Liver (tissue), 9 donors: ENCODE results near the gene NIPSNAP3A. TPM values are rescaled to one million over a fixed set of nuclear protein-coding genes. Genes with fewer than 3 reads are reported as not detected.
A peak's percentile ranks its signal among the peaks of the same experiment; 100 is the strongest.

Experiments used
- DNase-seq: peaks from one replicate; pipeline ENCODE4 v3.0.0-alpha.2; 2017; ENCODE audit warnings: low spot score
- H3K27ac ChIP-seq, 2 donors: one replicate each; pipeline ENCODE4 v1.7.0; 2013; ENCODE audit warnings: inconsistent platforms in 2 of 2, low read length in 2 of 2, control low read depth in 1 of 2, low read depth in 1 of 2, mild to moderate bottlenecking in 1 of 2
- H3K27me3 ChIP-seq, 4 donors: one replicate each; pipeline versions ENCODE4 v1.6.1 to v1.7.0; 2013; ENCODE audit warnings: low read length in 3 of 4, inconsistent platforms in 1 of 4, mild to moderate bottlenecking in 1 of 4, moderate library complexity in 1 of 4; ENCODE audit not compliant: control insufficient read depth in 4 of 4, insufficient read depth in 4 of 4
- H3K36me3 ChIP-seq, 4 donors: one replicate each; pipeline versions ENCODE4 v1.6.1 to v1.7.0; 2013; ENCODE audit warnings: low read length in 3 of 4, mild to moderate bottlenecking in 3 of 4, low read depth in 1 of 4, moderate library complexity in 1 of 4; ENCODE audit not compliant: control insufficient read depth in 4 of 4, insufficient read depth in 3 of 4
- H3K4me1 ChIP-seq, 4 donors: one replicate each; pipeline versions ENCODE4 v1.6.1 to v1.7.0; 2013; ENCODE audit warnings: low read length in 3 of 4, mild to moderate bottlenecking in 3 of 4, moderate library complexity in 1 of 4; ENCODE audit not compliant: control insufficient read depth in 4 of 4, insufficient read depth in 4 of 4
- H3K4me3 ChIP-seq, 3 donors: one replicate each; pipeline versions ENCODE4 v1.6.1 to v1.7.0; 2013; ENCODE audit warnings: low read length in 3 of 3, control low read depth in 1 of 3, low read depth in 1 of 3, mild to moderate bottlenecking in 1 of 3
- H3K9ac ChIP-seq, 2 donors: one replicate each; pipeline ENCODE4 v1.7.0; 2013; ENCODE audit warnings: low read length in 2 of 2, mild to moderate bottlenecking in 2 of 2, moderate library complexity in 2 of 2, control low read depth in 1 of 2, low read depth in 1 of 2
- H3K9me3 ChIP-seq, 4 donors: one replicate each; pipeline versions ENCODE4 v1.6.1 to v1.7.0; 2013; ENCODE audit warnings: low read length in 3 of 4; ENCODE audit not compliant: control insufficient read depth in 4 of 4
- EGR1 ChIP-seq, 2 donors: IDR thresholded peaks; 2 replicates each; pipeline ENCODE4 v1.6.1; 2016 to 2018; ENCODE audit warnings: antibody characterized with exemption in 2 of 2, low read depth in 2 of 2
- FOXA1 ChIP-seq: IDR thresholded peaks from 2 replicates; pipeline ENCODE4 v1.6.1; 2016; ENCODE audit warnings: antibody characterized with exemption
- FOXA2 ChIP-seq: IDR thresholded peaks from 2 replicates; pipeline ENCODE4 v1.6.1; 2016; ENCODE audit warnings: antibody characterized with exemption
- HNF4A ChIP-seq, 2 donors: conservative IDR thresholded peaks; 2 replicates each; pipeline ENCODE4 v1.6.1; 2016; ENCODE audit warnings: antibody characterized with exemption in 2 of 2, mild to moderate bottlenecking in 2 of 2
- HNF4G ChIP-seq: IDR thresholded peaks from 2 replicates; pipeline ENCODE4 v1.6.1; 2016; ENCODE audit warnings: antibody characterized with exemption
- JUND ChIP-seq, 2 donors: IDR thresholded peaks; 2 replicates each; pipeline ENCODE4 v1.6.1; 2016; ENCODE audit warnings: antibody characterized with exemption in 2 of 2
- MAX ChIP-seq: IDR thresholded peaks from 2 replicates; pipeline ENCODE4 v1.6.1; 2016; ENCODE audit warnings: antibody characterized with exemption
- NR2F2 ChIP-seq: IDR thresholded peaks from 2 replicates; pipeline ENCODE4 v1.6.1; 2016; ENCODE audit warnings: antibody characterized with exemption
- RAD21 ChIP-seq, 2 donors: IDR thresholded peaks; 2 replicates each; pipeline ENCODE4 v1.6.1; 2016; ENCODE audit warnings: antibody characterized with exemption in 2 of 2, mild to moderate bottlenecking in 2 of 2
- RXRA ChIP-seq, 2 donors: IDR thresholded peaks; 2 replicates each; pipeline ENCODE4 v1.6.1; 2017 to 2018; ENCODE audit warnings: antibody characterized with exemption in 2 of 2, mild to moderate bottlenecking in 1 of 2
- SP1 ChIP-seq: IDR thresholded peaks from 2 replicates; pipeline ENCODE4 v1.6.1; 2018; ENCODE audit warnings: antibody characterized with exemption, mild to moderate bottlenecking
- TAF1 ChIP-seq: conservative IDR thresholded peaks from 2 replicates; pipeline ENCODE4 v1.6.1; 2016; ENCODE audit warnings: antibody characterized with exemption, mild to moderate bottlenecking
- WGBS: extraction: QIAGEN DNeasy Blood & Tissue Kit; methylation state at CpG from one replicate; pipeline ENCODE4 v1.1.7; 2013; 5-methylcytosine and 5-hydroxymethylcytosine counted together
- polyA plus RNA-seq, 2 donors: library from polyadenylated mRNA; stranded (reverse) in 1 of 2; unstranded in 1 of 2; fragments of 200-250 nt in 1 of 2; fragments of >200 nt in 1 of 2; fragmentation: Nextera tagmentation in 1 of 2; extraction: Ambion mirVana in 1 of 2; gene quantifications; one replicate each; pipeline versions ENCODE4 v1.2.1 to v1.2.3, GENCODE V29; 2013 to 2015
- total RNA-seq, 2 donors: library from RNA; depleted of rRNA; stranded (reverse); fragments of >200 nt; gene quantifications; one replicate each; pipeline ENCODE4 v1.2.3, GENCODE V29; 2014
- TF ChIP-seq, protein P1 (sequence below): IDR thresholded peaks from 2 replicates; pipeline ENCODE4 v1.6.1; 2016; ENCODE audit warnings: antibody characterized with exemption
- TF ChIP-seq, protein P2 (sequence below): IDR thresholded peaks from 2 replicates; pipeline ENCODE4 v1.6.1; 2016; ENCODE audit warnings: antibody characterized with exemption
- TF ChIP-seq, protein P3 (sequence below): fragments of 150-350 bp; IDR thresholded peaks from 2 replicates; pipeline ENCODE4 v1.5.1; 2017; ENCODE audit warnings: improper control_type of control experiment, low read depth, low read length; ENCODE audit not compliant: missing input control
- TF ChIP-seq, protein P4 (sequence below): IDR thresholded peaks from 2 replicates; pipeline ENCODE4 v1.6.1; 2016; ENCODE audit warnings: antibody characterized with exemption, mild to moderate bottlenecking
- donor health status: healthy.
- donor health status: healthy.
- donor health status: healthy.
- donor health status: healthy.
- donor health status: healthy.

NIPSNAP3A gene
- total and polyA plus RNA-seq, 4 donors: 18.7 to 41.2 (median 32.1) TPM

DNA sequence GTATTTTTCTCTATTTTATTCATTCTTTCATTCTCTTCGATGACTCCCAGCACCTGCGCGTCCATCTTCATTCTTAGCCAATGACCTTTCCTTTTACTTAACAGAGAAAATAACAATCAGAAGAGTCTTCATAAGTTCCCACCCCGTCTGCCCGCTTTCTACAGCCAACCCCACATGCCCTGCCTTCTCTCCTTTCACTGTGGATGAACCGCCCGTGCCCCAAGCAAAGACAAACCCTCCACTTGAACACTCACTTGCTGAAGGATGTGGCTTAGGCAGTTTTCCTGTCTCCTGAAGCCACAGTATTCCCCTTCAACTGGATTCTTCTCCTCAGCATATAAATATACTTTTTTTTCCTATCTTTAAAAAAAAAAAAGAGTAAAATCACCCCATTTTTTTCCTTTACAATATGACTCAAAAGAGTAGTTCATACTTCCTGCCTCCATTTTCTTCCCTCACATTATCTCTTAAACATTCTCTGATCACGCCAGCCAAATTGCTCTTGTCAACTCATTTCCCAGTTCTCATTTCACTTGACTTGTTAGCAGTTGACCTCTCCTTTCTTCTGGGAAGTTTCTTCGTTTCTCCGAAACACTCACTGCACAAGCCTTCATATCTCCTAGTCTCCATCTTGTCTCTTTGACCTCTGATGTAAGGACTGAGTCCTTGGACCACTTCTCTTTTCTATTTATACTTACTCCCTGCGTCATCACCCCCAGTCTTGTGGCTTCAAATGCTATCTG lies 27.5 kb downstream of the NIPSNAP3A start:
- Histone ChIP-seq H3K9me3 (no peaks in the 10 kb centered on the region), H3K4me3 (no peak overlapping the region), H3K36me3 (peaks cover 0 to under 1% (median 0%) of the 10 kb centered on the region in 4 donors), H3K9ac (no peak overlapping the region), H3K27me3 (no peaks in the 10 kb centered on the region), H3K4me1 (peaks cover 0 to 3% (median under 1%) of the 10 kb centered on the region in 4 donors), H3K27ac (no peak overlapping the region)
- no peak for DNase-seq
- TF ChIP-seq FOXA2 (no peak), NR2F2 (peak; percentile 13), EGR1 (IDR thresholded peaks at IDR 0.05; ENCODE audit: low read depth in 2 of 2) (no peak), HNF4A (conservative IDR thresholded peaks at IDR 0.05) (no peak)
- TF ChIP-seq, protein P1, sequence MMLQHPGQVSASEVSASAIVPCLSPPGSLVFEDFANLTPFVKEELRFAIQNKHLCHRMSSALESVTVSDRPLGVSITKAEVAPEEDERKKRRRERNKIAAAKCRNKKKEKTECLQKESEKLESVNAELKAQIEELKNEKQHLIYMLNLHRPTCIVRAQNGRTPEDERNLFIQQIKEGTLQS: no peak
- 90% methylated on average over 11 of the region's 11 CpGs for WGBS

DNA sequence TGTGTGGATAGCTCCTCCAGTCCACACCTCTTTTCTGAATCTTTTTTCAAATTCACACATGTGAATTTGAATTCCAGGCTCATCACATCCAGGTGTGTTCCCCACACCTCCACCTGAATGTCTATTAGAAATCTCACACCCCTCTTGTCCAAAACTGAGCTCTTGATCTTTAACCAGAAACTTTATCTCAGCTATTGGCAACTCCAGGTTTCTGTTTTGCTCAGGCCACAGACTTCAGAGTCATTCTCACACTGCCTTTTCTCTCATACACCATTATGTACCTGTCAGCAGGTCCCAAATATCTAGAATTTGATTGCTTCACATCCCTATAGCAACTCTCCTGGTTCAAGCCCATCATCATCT lies 28.1 kb downstream of the NIPSNAP3A start:
- Histone ChIP-seq H3K27me3 (no peaks in the 10 kb centered on the region), H3K4me3 (no peak overlapping the region), H3K27ac (peak overlapping the region in 1 of 2 donors; percentile 25), H3K4me1 (peaks cover 0 to 3% (median under 1%) of the 10 kb centered on the region in 4 donors), H3K9ac (no peak overlapping the region), H3K9me3 (no peaks in the 10 kb centered on the region), H3K36me3 (peaks cover 0 to 4% (median under 1%) of the 10 kb centered on the region in 4 donors)
- no peak for DNase-seq
- TF ChIP-seq, protein P2, sequence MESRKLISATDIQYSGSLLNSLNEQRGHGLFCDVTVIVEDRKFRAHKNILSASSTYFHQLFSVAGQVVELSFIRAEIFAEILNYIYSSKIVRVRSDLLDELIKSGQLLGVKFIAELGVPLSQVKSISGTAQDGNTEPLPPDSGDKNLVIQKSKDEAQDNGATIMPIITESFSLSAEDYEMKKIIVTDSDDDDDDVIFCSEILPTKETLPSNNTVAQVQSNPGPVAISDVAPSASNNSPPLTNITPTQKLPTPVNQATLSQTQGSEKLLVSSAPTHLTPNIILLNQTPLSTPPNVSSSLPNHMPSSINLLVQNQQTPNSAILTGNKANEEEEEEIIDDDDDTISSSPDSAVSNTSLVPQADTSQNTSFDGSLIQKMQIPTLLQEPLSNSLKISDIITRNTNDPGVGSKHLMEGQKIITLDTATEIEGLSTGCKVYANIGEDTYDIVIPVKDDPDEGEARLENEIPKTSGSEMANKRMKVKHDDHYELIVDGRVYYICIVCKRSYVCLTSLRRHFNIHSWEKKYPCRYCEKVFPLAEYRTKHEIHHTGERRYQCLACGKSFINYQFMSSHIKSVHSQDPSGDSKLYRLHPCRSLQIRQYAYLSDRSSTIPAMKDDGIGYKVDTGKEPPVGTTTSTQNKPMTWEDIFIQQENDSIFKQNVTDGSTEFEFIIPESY: no peak
- TF ChIP-seq FOXA1 (no peak), RAD21 (IDR thresholded peaks at IDR 0.05) (no peak), NR2F2 (no peak), MAX (no peak), RXRA (IDR thresholded peaks at IDR 0.05) (no peak), HNF4G (no peak), JUND (IDR thresholded peaks at IDR 0.05) (no peak), EGR1 (IDR thresholded peaks at IDR 0.05; ENCODE audit: low read depth in 2 of 2) (no peak), TAF1 (no peak), FOXA2 (no peak), SP1 (no peak)
- TF ChIP-seq, protein P3, sequence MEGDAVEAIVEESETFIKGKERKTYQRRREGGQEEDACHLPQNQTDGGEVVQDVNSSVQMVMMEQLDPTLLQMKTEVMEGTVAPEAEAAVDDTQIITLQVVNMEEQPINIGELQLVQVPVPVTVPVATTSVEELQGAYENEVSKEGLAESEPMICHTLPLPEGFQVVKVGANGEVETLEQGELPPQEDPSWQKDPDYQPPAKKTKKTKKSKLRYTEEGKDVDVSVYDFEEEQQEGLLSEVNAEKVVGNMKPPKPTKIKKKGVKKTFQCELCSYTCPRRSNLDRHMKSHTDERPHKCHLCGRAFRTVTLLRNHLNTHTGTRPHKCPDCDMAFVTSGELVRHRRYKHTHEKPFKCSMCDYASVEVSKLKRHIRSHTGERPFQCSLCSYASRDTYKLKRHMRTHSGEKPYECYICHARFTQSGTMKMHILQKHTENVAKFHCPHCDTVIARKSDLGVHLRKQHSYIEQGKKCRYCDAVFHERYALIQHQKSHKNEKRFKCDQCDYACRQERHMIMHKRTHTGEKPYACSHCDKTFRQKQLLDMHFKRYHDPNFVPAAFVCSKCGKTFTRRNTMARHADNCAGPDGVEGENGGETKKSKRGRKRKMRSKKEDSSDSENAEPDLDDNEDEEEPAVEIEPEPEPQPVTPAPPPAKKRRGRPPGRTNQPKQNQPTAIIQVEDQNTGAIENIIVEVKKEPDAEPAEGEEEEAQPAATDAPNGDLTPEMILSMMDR: no peak
- TF ChIP-seq, protein P1: no peak
- TF ChIP-seq, protein P4, sequence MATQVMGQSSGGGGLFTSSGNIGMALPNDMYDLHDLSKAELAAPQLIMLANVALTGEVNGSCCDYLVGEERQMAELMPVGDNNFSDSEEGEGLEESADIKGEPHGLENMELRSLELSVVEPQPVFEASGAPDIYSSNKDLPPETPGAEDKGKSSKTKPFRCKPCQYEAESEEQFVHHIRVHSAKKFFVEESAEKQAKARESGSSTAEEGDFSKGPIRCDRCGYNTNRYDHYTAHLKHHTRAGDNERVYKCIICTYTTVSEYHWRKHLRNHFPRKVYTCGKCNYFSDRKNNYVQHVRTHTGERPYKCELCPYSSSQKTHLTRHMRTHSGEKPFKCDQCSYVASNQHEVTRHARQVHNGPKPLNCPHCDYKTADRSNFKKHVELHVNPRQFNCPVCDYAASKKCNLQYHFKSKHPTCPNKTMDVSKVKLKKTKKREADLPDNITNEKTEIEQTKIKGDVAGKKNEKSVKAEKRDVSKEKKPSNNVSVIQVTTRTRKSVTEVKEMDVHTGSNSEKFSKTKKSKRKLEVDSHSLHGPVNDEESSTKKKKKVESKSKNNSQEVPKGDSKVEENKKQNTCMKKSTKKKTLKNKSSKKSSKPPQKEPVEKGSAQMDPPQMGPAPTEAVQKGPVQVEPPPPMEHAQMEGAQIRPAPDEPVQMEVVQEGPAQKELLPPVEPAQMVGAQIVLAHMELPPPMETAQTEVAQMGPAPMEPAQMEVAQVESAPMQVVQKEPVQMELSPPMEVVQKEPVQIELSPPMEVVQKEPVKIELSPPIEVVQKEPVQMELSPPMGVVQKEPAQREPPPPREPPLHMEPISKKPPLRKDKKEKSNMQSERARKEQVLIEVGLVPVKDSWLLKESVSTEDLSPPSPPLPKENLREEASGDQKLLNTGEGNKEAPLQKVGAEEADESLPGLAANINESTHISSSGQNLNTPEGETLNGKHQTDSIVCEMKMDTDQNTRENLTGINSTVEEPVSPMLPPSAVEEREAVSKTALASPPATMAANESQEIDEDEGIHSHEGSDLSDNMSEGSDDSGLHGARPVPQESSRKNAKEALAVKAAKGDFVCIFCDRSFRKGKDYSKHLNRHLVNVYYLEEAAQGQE: no peak
